Left ventricle myocardium inferior (tissue), 1 donor: Measurements from ENCODE around the gene IL17C. TPM values are rescaled to one million over a fixed set of nuclear protein-coding genes. Genes with fewer than 3 reads are reported as not detected.

Experiments used
- DNase-seq: peaks from one replicate; pipeline ENCODE4 v3.0.0-alpha.2; 2020
- H3K27ac ChIP-seq: fragments of 200-600 bp; replicated peaks from 2 replicates; pipeline ENCODE4 v1.8.0; 2021
- H3K27me3 ChIP-seq: fragments of 200-600 bp; 2 replicates; pipeline ENCODE4 v1.8.0; 2021; ENCODE audit warnings: low read depth
- H3K36me3 ChIP-seq: fragments of 200-600 bp; 2 replicates; pipeline ENCODE4 v1.8.0; 2021
- H3K4me1 ChIP-seq: fragments of 200-600 bp; 2 replicates; pipeline ENCODE4 v1.8.0; 2021
- H3K4me3 ChIP-seq: fragments of 200-600 bp; 2 replicates; pipeline ENCODE4 v1.8.0; 2021; ENCODE audit warnings: mild to moderate bottlenecking, moderate library complexity
- H3K9me3 ChIP-seq: fragments of 200-600 bp; replicated peaks from 2 replicates; pipeline ENCODE4 v1.8.0; 2021
- CTCF ChIP-seq: fragments of 200-600 bp; IDR thresholded peaks from 2 replicates; pipeline ENCODE4 v1.8.0; 2021; ENCODE audit warnings: antibody characterized with exemption, mild to moderate bottlenecking, borderline replicate concordance
- intact Hi-C: fragments of 100-400 bp; cut with micrococcal nuclease; formaldehyde crosslinking; loops from one replicate; pipeline ENCODE4 v1.11.0; 2022
- total RNA-seq: library from RNA; stranded (reverse); fragmentation: NEBNext Ultra II Directional; extraction: Animal tissue kit (Norgen Biotek cat#: 25700); gene quantifications from one replicate; pipeline ENCODE4 v1.2.1, GENCODE V29; 2021
- donor health status: DM: no; HTN: yes; CAD: no; lungs with severe emphysema.

IL17C gene
- total RNA-seq, 1 donor from 2014 or later: not detected

- H3K9me3 ChIP-seq: no peaks in the 10 kb centered on the region
- peaks cover 10% of the 10 kb centered on the region for H3K27me3 ChIP-seq
- H3K36me3 ChIP-seq: no peaks in the 10 kb centered on the region
- no peak for DNase-seq
- no peak for TF ChIP-seq CTCF
- intact Hi-C loops: no loop called here
- no peak overlapping the region for H3K27ac ChIP-seq
- peaks cover 14% of the 10 kb centered on the region for H3K4me1 ChIP-seq
- H3K4me3 ChIP-seq: no peak overlapping the region
Observed at GRCh38 chr16:88645455-88645854, 7.1 kb downstream of the IL17C start.

GRCh38 chr16:88645941-88646340 is 7.6 kb downstream of the IL17C start:
- H3K9me3 ChIP-seq: no peaks in the 10 kb centered on the region
- peaks cover 5% of the 10 kb centered on the region for H3K27me3 ChIP-seq
- no peak overlapping the region for H3K4me3 ChIP-seq
- no peaks in the 10 kb centered on the region for H3K36me3 ChIP-seq
- DNase-seq: no peak
- intact Hi-C loops: no loop called here
- H3K4me1 ChIP-seq: peaks cover 19% of the 10 kb centered on the region
- no peak overlapping the region for H3K27ac ChIP-seq
- no peak for TF ChIP-seq CTCF

GRCh38 chr16:88646345-88647034 is 8.1 kb downstream of the IL17C start:
- no peaks in the 10 kb centered on the region for H3K36me3 ChIP-seq
- H3K4me1 ChIP-seq: peaks cover 24% of the 10 kb centered on the region
- no peak overlapping the region for H3K4me3 ChIP-seq
- no peak overlapping the region for H3K27ac ChIP-seq
- no peaks in the 10 kb centered on the region for H3K27me3 ChIP-seq
- no peak for DNase-seq
- H3K9me3 ChIP-seq: no peaks in the 10 kb centered on the region
- no peak for TF ChIP-seq CTCF
- intact Hi-C loops: no loop called here

- no peak overlapping the region for H3K4me3 ChIP-seq
- no peaks in the 10 kb centered on the region for H3K9me3 ChIP-seq
- no peak for DNase-seq
- H3K27me3 ChIP-seq: no peaks in the 10 kb centered on the region
- H3K27ac ChIP-seq: no peak overlapping the region
- TF ChIP-seq CTCF: no peak
- intact Hi-C loops: no loop called here
- peaks cover 30% of the 10 kb centered on the region for H3K4me1 ChIP-seq
- no peaks in the 10 kb centered on the region for H3K36me3 ChIP-seq
Observed at GRCh38 chr16:88647178-88648070, 9.1 kb downstream of the IL17C start.

GRCh38 chr16:88649195-88649923 is 11.0 kb downstream of the IL17C start:
- Histone ChIP-seq H3K4me3 (peak overlapping the region; percentile 89), H3K27me3 (no peaks in the 10 kb centered on the region), H3K4me1 (peaks cover 30% of the 10 kb centered on the region), H3K27ac (peak overlapping the region; percentile 84), H3K36me3 (peaks cover 9% of the 10 kb centered on the region), H3K9me3 (no peaks in the 10 kb centered on the region)
- TF ChIP-seq CTCF: no peak
- intact Hi-C loops: no loop called here
- no peak for DNase-seq
